Measurements from ENCODE around the gene ZSWIM5. TPM values are rescaled to one million over a fixed set of nuclear protein-coding genes. Genes with fewer than 3 reads are reported as not detected.

ZSWIM5 gene
- total RNA-seq, 1 experiment from 2014 or later = 7.9 TPM

DNA sequence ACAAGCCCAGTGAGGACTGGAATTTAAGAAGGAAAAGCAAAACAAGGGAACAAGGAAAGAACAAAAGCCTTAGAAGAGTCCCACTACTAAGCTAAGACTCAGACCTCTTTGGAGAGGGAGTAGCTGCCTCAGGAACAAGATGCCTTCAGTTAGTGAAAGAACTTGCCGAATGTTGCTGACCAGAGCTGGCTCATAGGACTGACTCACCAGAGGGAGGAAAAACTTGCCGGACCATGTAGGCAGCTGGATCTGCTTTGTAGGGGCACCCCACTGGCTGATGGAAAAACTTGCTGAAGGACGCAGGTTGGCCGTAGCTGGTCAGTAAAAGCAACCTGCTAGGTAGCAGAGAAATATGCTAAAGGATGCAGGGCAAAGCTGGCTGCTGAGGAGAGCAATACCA lies 15.3 kb upstream of the ZSWIM5 start:
- Histone ChIP-seq H3K27me3 (ENCODE audit: control insufficient read depth, insufficient read depth, low read length) (peaks cover 5% of the 10 kb centered on the region; the same call in 1 of the 2 replicates), H3K36me3 (ENCODE audit: control insufficient read depth, insufficient read depth, low read length) (no peaks in the 10 kb centered on the region), H3K27ac (ENCODE audit: low read length) (no peak overlapping the region), H3K4me1 (ENCODE audit: control insufficient read depth, insufficient read depth, low read length) (no peaks in the 10 kb centered on the region), H3K9me3 (ENCODE audit: control insufficient read depth, insufficient read depth, low read depth, low read length) (no peaks in the 10 kb centered on the region), H3K4me3 (ENCODE audit: low read depth in 2 of 2, low read length in 2 of 2) (no peak overlapping the region)
- TF ChIP-seq SIN3A (IDR thresholded peaks at IDR 0.05; ENCODE audit: borderline replicate concordance, insufficient read depth, low read depth, low read length) (no peak), POLR2AphosphoS5 (IDR thresholded peaks at IDR 0.05; ENCODE audit: low read depth, low read length) (no peak), TCF7L2 (IDR thresholded peaks at IDR 0.05; ENCODE audit: low read depth, low read length) (no peak)
- TF ChIP-seq, protein P1, sequence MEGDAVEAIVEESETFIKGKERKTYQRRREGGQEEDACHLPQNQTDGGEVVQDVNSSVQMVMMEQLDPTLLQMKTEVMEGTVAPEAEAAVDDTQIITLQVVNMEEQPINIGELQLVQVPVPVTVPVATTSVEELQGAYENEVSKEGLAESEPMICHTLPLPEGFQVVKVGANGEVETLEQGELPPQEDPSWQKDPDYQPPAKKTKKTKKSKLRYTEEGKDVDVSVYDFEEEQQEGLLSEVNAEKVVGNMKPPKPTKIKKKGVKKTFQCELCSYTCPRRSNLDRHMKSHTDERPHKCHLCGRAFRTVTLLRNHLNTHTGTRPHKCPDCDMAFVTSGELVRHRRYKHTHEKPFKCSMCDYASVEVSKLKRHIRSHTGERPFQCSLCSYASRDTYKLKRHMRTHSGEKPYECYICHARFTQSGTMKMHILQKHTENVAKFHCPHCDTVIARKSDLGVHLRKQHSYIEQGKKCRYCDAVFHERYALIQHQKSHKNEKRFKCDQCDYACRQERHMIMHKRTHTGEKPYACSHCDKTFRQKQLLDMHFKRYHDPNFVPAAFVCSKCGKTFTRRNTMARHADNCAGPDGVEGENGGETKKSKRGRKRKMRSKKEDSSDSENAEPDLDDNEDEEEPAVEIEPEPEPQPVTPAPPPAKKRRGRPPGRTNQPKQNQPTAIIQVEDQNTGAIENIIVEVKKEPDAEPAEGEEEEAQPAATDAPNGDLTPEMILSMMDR (IDR thresholded peaks at IDR 0.05) = no peak
- TF ChIP-seq, protein P2, sequence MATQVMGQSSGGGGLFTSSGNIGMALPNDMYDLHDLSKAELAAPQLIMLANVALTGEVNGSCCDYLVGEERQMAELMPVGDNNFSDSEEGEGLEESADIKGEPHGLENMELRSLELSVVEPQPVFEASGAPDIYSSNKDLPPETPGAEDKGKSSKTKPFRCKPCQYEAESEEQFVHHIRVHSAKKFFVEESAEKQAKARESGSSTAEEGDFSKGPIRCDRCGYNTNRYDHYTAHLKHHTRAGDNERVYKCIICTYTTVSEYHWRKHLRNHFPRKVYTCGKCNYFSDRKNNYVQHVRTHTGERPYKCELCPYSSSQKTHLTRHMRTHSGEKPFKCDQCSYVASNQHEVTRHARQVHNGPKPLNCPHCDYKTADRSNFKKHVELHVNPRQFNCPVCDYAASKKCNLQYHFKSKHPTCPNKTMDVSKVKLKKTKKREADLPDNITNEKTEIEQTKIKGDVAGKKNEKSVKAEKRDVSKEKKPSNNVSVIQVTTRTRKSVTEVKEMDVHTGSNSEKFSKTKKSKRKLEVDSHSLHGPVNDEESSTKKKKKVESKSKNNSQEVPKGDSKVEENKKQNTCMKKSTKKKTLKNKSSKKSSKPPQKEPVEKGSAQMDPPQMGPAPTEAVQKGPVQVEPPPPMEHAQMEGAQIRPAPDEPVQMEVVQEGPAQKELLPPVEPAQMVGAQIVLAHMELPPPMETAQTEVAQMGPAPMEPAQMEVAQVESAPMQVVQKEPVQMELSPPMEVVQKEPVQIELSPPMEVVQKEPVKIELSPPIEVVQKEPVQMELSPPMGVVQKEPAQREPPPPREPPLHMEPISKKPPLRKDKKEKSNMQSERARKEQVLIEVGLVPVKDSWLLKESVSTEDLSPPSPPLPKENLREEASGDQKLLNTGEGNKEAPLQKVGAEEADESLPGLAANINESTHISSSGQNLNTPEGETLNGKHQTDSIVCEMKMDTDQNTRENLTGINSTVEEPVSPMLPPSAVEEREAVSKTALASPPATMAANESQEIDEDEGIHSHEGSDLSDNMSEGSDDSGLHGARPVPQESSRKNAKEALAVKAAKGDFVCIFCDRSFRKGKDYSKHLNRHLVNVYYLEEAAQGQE (IDR thresholded peaks at IDR 0.05; ENCODE audit: insufficient read depth in 1 of 2, low read depth in 2 of 2, low read length in 1 of 2) = no peak
- intact Hi-C loops (cut with micrococcal nuclease; ENCODE audit: unreplicated experiment) = no loop called here
- DNase-seq (ENCODE audit: low read depth, low spot score) (no peak), ATAC-seq (no peak)
- ChIA-PET POLR2A (interaction anchor here (0.6 to 0.7 kb wide), 2 partner anchors 85 to 131 kb away, joined by 3 read pairs; no protein-coding TSS in a partner anchor), CTCF (no interaction called here)
- BruUV-seq (replicated peaks) = no TSS peak
- in situ Hi-C loops (cut with HindIII; ENCODE audit: low pct_unique_long_range_greater_than_20kb, low sequenced_read_pairs) = no loop called here

DNA sequence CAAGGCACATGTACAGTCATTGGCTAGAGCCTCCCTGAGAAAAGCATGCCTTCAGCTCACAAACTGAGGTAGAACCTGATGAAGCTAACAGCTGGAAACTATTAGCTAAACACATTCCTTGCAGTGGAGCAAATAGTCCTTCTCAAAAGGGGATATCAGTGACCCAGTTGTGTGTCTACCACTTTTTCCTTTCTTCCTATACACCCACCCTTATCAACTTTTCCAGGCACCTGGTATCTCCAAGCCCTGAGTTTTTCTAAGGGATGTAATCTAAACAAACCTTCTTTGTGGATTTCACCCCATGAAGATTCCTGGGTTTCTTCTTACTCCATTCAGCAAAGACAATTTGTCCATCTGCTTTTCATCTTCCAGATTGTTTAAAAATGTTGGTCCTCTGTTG lies 10.5 kb upstream of the ZSWIM5 start:
- CTCF ChIA-PET = no interaction called here
- BruUV-seq (replicated peaks) = no TSS peak
- POLR2A ChIA-PET = no interaction called here
- no peaks in the 10 kb centered on the region for H3K4me1 ChIP-seq (ENCODE audit: control insufficient read depth, insufficient read depth, low read length)
- no peak overlapping the region for H3K4me3 ChIP-seq (ENCODE audit: low read depth in 2 of 2, low read length in 2 of 2)
- intact Hi-C loops (cut with micrococcal nuclease; ENCODE audit: unreplicated experiment) (no loop called here), in situ Hi-C loops (cut with HindIII; ENCODE audit: low pct_unique_long_range_greater_than_20kb, low sequenced_read_pairs) (no loop called here)
- peaks cover 5% of the 10 kb centered on the region; the same call in 1 of the 2 replicates for H3K27me3 ChIP-seq (ENCODE audit: control insufficient read depth, insufficient read depth, low read length)
- no peaks in the 10 kb centered on the region for H3K9me3 ChIP-seq (ENCODE audit: control insufficient read depth, insufficient read depth, low read depth, low read length)
- TF ChIP-seq, protein P2 (IDR thresholded peaks at IDR 0.05; ENCODE audit: insufficient read depth in 1 of 2, low read depth in 2 of 2, low read length in 1 of 2) = no peak
- TF ChIP-seq SIN3A (IDR thresholded peaks at IDR 0.05; ENCODE audit: borderline replicate concordance, insufficient read depth, low read depth, low read length) = no peak
- TF ChIP-seq, protein P1 (IDR thresholded peaks at IDR 0.05) = no peak
- TF ChIP-seq POLR2AphosphoS5 (IDR thresholded peaks at IDR 0.05; ENCODE audit: low read depth, low read length) = no peak
- no peak for TF ChIP-seq TCF7L2 (IDR thresholded peaks at IDR 0.05; ENCODE audit: low read depth, low read length)
- no peak for ATAC-seq
- H3K27ac ChIP-seq (ENCODE audit: low read length) = no peak overlapping the region
- DNase-seq (ENCODE audit: low read depth, low spot score) = no peak
- no peaks in the 10 kb centered on the region for H3K36me3 ChIP-seq (ENCODE audit: control insufficient read depth, insufficient read depth, low read length)
